Suprapubic skin (tissue), 4 donors: ENCODE results near the gene LRRTM4. TPM values are rescaled to one million over a fixed set of nuclear protein-coding genes. Genes with fewer than 3 reads are reported as not detected.

ENCODE experiments used
- DNase-seq, 2 donors: peaks; one replicate each; pipeline ENCODE4 v3.0.0-alpha.2; 2019; ENCODE audit warnings: low spot score in 2 of 2
- H3K27ac ChIP-seq: fragments of 200-600 bp; sonication (generic); one replicate; pipeline ENCODE4 v1.5.1; 2019
- H3K27me3 ChIP-seq: fragments of 200-600 bp; sonication (generic); one replicate; pipeline ENCODE4 v1.5.1; 2019
- H3K36me3 ChIP-seq: fragments of 200-600 bp; sonication (generic); one replicate; pipeline ENCODE4 v1.5.1; 2019
- H3K4me1 ChIP-seq: fragments of 200-600 bp; sonication (generic); one replicate; pipeline ENCODE4 v1.5.1; 2019
- H3K4me3 ChIP-seq: fragments of 200-600 bp; sonication (generic); one replicate; pipeline ENCODE4 v1.5.1; 2019; ENCODE audit warnings: mild to moderate bottlenecking
- H3K9me3 ChIP-seq: fragments of 200-600 bp; sonication (generic); one replicate; pipeline ENCODE4 v1.5.1; 2019
- CTCF ChIP-seq, 2 donors: fragments of 200-600 bp in 1 of 2; fragments of 450-650 bp in 1 of 2; sonication (generic) in 1 of 2; IDR thresholded peaks; one replicate each; pipeline ENCODE4 v1.5.1; 2016 to 2019; ENCODE audit warnings: antibody characterized with exemption in 2 of 2, mild to moderate bottlenecking in 1 of 2, moderate library complexity in 1 of 2
- EP300 ChIP-seq: sonication (generic); formaldehyde crosslinking; IDR thresholded peaks from one replicate; pipeline ENCODE4 v1.6.1; 2017; ENCODE audit warnings: antibody characterized with exemption
- POLR2A ChIP-seq, 2 donors: fragments of 450-650 bp; IDR thresholded peaks; one replicate each; pipeline ENCODE4 v1.6.1; 2017; ENCODE audit warnings: antibody characterized with exemption in 2 of 2, mild to moderate bottlenecking in 2 of 2, moderate library complexity in 2 of 2
- POLR2AphosphoS5 ChIP-seq, 3 donors: sonication (generic); formaldehyde crosslinking; IDR thresholded peaks; one replicate each; pipeline ENCODE4 v1.6.1; 2017; ENCODE audit warnings: antibody characterized with exemption in 3 of 3
- WGBS: methylation state at CpG from one replicate; pipeline ENCODE4 v1.1.5; 2018; 5-methylcytosine and 5-hydroxymethylcytosine counted together
- total RNA-seq, 4 donors: library from RNA; depleted of rRNA; stranded (reverse); fragments of >200 nt; gene quantifications; one replicate each; pipeline ENCODE4 v1.1.0, GENCODE V29; 2016

LRRTM4 gene
- total RNA-seq, 4 donors from 2014 or later: not detected

DNA sequence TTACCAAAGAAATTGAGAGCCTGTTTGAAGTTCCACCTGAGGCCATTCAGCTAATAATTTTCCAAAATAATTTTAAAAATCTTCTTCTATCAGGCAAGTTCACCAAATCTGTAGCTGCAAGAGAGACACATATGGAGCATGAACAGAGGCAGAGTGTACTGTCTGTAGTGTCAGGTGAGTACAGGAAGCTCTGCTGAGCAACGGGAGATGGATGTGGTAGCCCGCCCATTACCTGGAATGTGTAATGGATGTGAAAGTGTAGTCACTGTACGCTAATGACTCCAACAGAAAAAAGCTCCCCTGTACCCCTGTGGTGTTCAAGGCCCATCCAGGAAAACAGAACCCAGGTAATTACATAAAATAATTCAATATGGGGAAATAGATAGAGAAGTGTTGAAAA is 311.5 kb downstream of the LRRTM4 start:
- Histone ChIP-seq H3K4me3 (no peak overlapping the region), H3K36me3 (no peaks in the 10 kb centered on the region), H3K4me1 (no peaks in the 10 kb centered on the region), H3K27ac (no peak overlapping the region), H3K27me3 (no peaks in the 10 kb centered on the region), H3K9me3 (no peaks in the 10 kb centered on the region)
- no peak for TF ChIP-seq POLR2AphosphoS5 (IDR thresholded peaks at IDR 0.05)
- TF ChIP-seq CTCF (IDR thresholded peaks at IDR 0.05): no peak
- no peak for TF ChIP-seq POLR2A (IDR thresholded peaks at IDR 0.05)
- TF ChIP-seq EP300: no peak
- WGBS: 77% methylated on average over 3 of the region's 3 CpGs
- no peak for DNase-seq

DNA sequence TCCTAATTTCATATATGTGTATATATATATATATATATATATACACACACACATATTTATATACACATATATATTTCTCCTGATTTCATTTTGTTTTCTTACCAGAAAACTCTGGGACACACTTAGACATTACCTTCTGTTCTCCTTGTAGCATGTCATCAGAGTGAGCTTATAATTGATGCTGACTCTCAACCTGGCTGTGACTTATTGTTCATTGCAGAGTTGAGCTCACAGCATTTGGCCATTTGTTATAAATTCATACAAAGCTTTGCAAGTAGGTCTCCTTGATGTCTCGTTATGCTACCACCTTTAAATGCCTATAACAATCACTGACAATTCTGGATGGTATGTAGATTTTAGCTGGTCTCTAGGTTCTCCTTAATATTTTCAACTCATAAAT is 314.8 kb downstream of the LRRTM4 start:
- WGBS: 88% methylated on average over 1 of the region's 1 CpG
- Histone ChIP-seq H3K27ac (no peak overlapping the region), H3K36me3 (no peaks in the 10 kb centered on the region), H3K27me3 (no peaks in the 10 kb centered on the region), H3K4me1 (no peaks in the 10 kb centered on the region), H3K9me3 (no peaks in the 10 kb centered on the region), H3K4me3 (no peak overlapping the region)
- DNase-seq: no peak
- TF ChIP-seq POLR2A (IDR thresholded peaks at IDR 0.05) (no peak), CTCF (IDR thresholded peaks at IDR 0.05) (no peak), POLR2AphosphoS5 (IDR thresholded peaks at IDR 0.05) (no peak), EP300 (no peak)

DNA sequence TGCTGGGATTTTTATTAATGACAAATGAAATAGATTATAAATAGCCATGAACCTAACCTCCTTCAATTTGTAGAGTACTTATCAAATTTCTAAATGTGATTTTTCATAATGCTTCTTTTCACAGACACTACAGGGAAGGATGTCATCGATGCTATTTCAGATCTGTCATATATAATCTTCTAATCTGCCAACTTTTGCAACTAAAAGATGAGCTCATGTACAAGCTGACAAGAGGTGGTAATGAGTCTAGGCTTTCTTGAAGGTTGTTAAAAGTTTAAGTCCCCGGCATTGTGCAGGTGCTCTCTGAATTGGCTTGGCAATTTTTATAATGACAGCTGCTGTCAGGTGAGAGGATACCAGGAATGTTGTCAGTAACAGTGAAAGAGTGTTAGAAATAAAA is 320.4 kb downstream of the LRRTM4 start:
- Histone ChIP-seq H3K4me3 (no peak overlapping the region), H3K36me3 (no peaks in the 10 kb centered on the region), H3K4me1 (no peaks in the 10 kb centered on the region), H3K27ac (no peak overlapping the region), H3K9me3 (no peaks in the 10 kb centered on the region), H3K27me3 (no peaks in the 10 kb centered on the region)
- DNase-seq: no peak
- 72% methylated on average over 2 of the region's 2 CpGs for WGBS
- TF ChIP-seq POLR2AphosphoS5 (IDR thresholded peaks at IDR 0.05) (no peak), POLR2A (IDR thresholded peaks at IDR 0.05) (no peak), EP300 (no peak), CTCF (IDR thresholded peaks at IDR 0.05) (no peak)

DNA sequence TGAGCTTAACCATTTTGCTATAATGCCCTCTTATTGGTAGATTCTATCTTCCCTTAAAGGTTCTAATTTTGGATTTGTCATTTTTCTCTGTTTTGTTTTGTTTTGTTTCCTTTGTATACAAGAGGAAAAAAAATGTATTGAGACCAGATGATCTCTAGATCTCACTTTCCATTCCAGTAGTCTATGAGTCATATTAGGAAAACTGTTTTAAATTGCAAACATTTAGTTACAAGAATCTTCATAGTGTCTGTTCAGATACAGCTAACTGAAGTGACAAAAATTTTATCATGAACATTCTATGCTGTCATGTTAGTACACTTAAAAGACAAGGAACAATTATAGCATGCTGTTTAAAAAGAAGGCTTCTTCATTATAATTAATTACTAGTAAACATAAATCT is 322.8 kb downstream of the LRRTM4 start:
- no peak overlapping the region for H3K27ac ChIP-seq
- H3K9me3 ChIP-seq: no peaks in the 10 kb centered on the region
- H3K4me1 ChIP-seq: no peaks in the 10 kb centered on the region
- DNase-seq: no peak
- H3K36me3 ChIP-seq: no peaks in the 10 kb centered on the region
- TF ChIP-seq POLR2AphosphoS5 (IDR thresholded peaks at IDR 0.05) (no peak), POLR2A (IDR thresholded peaks at IDR 0.05) (no peak), EP300 (no peak), CTCF (IDR thresholded peaks at IDR 0.05) (no peak)
- no peaks in the 10 kb centered on the region for H3K27me3 ChIP-seq
- H3K4me3 ChIP-seq: no peak overlapping the region

GRCh38 chr2:77193858-77194448 is 328.2 kb downstream of the LRRTM4 start:
- no peaks in the 10 kb centered on the region for H3K9me3 ChIP-seq
- H3K36me3 ChIP-seq: no peaks in the 10 kb centered on the region
- no peak for TF ChIP-seq CTCF (IDR thresholded peaks at IDR 0.05)
- no peak for TF ChIP-seq EP300
- TF ChIP-seq POLR2A (IDR thresholded peaks at IDR 0.05): no peak
- no peak for TF ChIP-seq POLR2AphosphoS5 (IDR thresholded peaks at IDR 0.05)
- DNase-seq: no peak
- H3K27ac ChIP-seq: no peak overlapping the region
- 83% methylated on average over 4 of the region's 4 CpGs for WGBS
- no peaks in the 10 kb centered on the region for H3K4me1 ChIP-seq
- no peaks in the 10 kb centered on the region for H3K27me3 ChIP-seq
- no peak overlapping the region for H3K4me3 ChIP-seq
